Measurements from ENCODE around the gene RFX1.
"Not testable (repeated sequence)": the region's sequence is repeated elsewhere in the genome, so short reads cannot be mapped to it uniquely, and the experiment has no call there.

RFX1 gene

GRCh38 chr19:13975870-13976269 is 30.2 kb downstream of the RFX1 start:
- Histone ChIP-seq H3K9me3 (ENCODE audit: severe bottlenecking) (no peaks in the 10 kb centered on the region), H3K27ac (ENCODE audit: poor library complexity, severe bottlenecking) (no peak overlapping the region), H3K4me3 (ENCODE audit: severe bottlenecking) (no peak overlapping the region), H3K4me1 (ENCODE audit: insufficient read depth, poor library complexity, severe bottlenecking) (peaks cover 7% of the 10 kb centered on the region), H3K27me3 (ENCODE audit: insufficient read depth, poor library complexity, severe bottlenecking) (no peaks in the 10 kb centered on the region), H3K36me3 (ENCODE audit: low read depth) (peaks cover 12% of the 10 kb centered on the region; the same call in 1 of the 2 replicates)
- ATAC-seq (ENCODE audit: low read depth) = no peak
- no peak for DNase-seq (ENCODE audit: low spot score)
- no peak for TF ChIP-seq CTCF (IDR thresholded peaks at IDR 0.05; ENCODE audit: poor library complexity, severe bottlenecking)

GRCh38 chr19:13974073-13974472 is 32.0 kb downstream of the RFX1 start:
- Histone ChIP-seq H3K36me3 (ENCODE audit: low read depth) (peaks cover 15% of the 10 kb centered on the region; the same call in 1 of the 2 replicates), H3K9me3 (ENCODE audit: severe bottlenecking) (no peaks in the 10 kb centered on the region), H3K27me3 (ENCODE audit: insufficient read depth, poor library complexity, severe bottlenecking) (no peaks in the 10 kb centered on the region), H3K4me3 (ENCODE audit: severe bottlenecking) (no peak overlapping the region), H3K4me1 (ENCODE audit: insufficient read depth, poor library complexity, severe bottlenecking) (peaks cover 7% of the 10 kb centered on the region), H3K27ac (ENCODE audit: poor library complexity, severe bottlenecking) (peak overlapping the region; percentile 7)
- ATAC-seq (ENCODE audit: low read depth) (peak; percentile 98), DNase-seq (ENCODE audit: low spot score) (peak; percentile 84)
- TF ChIP-seq CTCF (IDR thresholded peaks at IDR 0.05; ENCODE audit: poor library complexity, severe bottlenecking) = no peak

GRCh38 chr19:13973479-13973878 is 32.6 kb downstream of the RFX1 start:
- H3K4me3 ChIP-seq (ENCODE audit: severe bottlenecking); H3K4me1 ChIP-seq (ENCODE audit: insufficient read depth, poor library complexity, severe bottlenecking); H3K27me3 ChIP-seq (ENCODE audit: insufficient read depth, poor library complexity, severe bottlenecking); ATAC-seq (ENCODE audit: low read depth); DNase-seq (ENCODE audit: low spot score); H3K9me3 ChIP-seq (ENCODE audit: severe bottlenecking): not testable (repeated sequence)
- peaks cover 16% of the 10 kb centered on the region; the same call in 1 of the 2 replicates for H3K36me3 ChIP-seq (ENCODE audit: low read depth)
- peak overlapping the region; percentile 7 for H3K27ac ChIP-seq (ENCODE audit: poor library complexity, severe bottlenecking)

GRCh38 chr19:13972368-13973155 is 33.6 kb downstream of the RFX1 start:
- Histone ChIP-seq H3K9me3 (ENCODE audit: severe bottlenecking) (no peaks in the 10 kb centered on the region), H3K4me1 (ENCODE audit: insufficient read depth, poor library complexity, severe bottlenecking) (peaks cover 7% of the 10 kb centered on the region), H3K4me3 (ENCODE audit: severe bottlenecking) (no peak overlapping the region), H3K36me3 (ENCODE audit: low read depth) (peaks cover 22% of the 10 kb centered on the region; the same call in 1 of the 2 replicates), H3K27ac (ENCODE audit: poor library complexity, severe bottlenecking) (no peak overlapping the region), H3K27me3 (ENCODE audit: insufficient read depth, poor library complexity, severe bottlenecking) (no peaks in the 10 kb centered on the region)
- ATAC-seq (ENCODE audit: low read depth) (no peak), DNase-seq (ENCODE audit: low spot score) (no peak)
- TF ChIP-seq CTCF (IDR thresholded peaks at IDR 0.05; ENCODE audit: poor library complexity, severe bottlenecking) = no peak

- H3K27ac ChIP-seq (ENCODE audit: poor library complexity, severe bottlenecking); DNase-seq (ENCODE audit: low spot score); H3K4me1 ChIP-seq (ENCODE audit: insufficient read depth, poor library complexity, severe bottlenecking); H3K27me3 ChIP-seq (ENCODE audit: insufficient read depth, poor library complexity, severe bottlenecking); H3K9me3 ChIP-seq (ENCODE audit: severe bottlenecking); ATAC-seq (ENCODE audit: low read depth); H3K4me3 ChIP-seq (ENCODE audit: severe bottlenecking): not testable (repeated sequence)
- peaks cover 26% of the 10 kb centered on the region; the same call in 1 of the 2 replicates for H3K36me3 ChIP-seq (ENCODE audit: low read depth)
Observed at GRCh38 chr19:13971868-13972267, 34.3 kb downstream of the RFX1 start.

- ATAC-seq (ENCODE audit: low read depth) = no peak
- Histone ChIP-seq H3K4me1 (ENCODE audit: insufficient read depth, poor library complexity, severe bottlenecking) (peaks cover 7% of the 10 kb centered on the region), H3K27ac (ENCODE audit: poor library complexity, severe bottlenecking) (no peak overlapping the region), H3K27me3 (ENCODE audit: insufficient read depth, poor library complexity, severe bottlenecking) (no peaks in the 10 kb centered on the region), H3K4me3 (ENCODE audit: severe bottlenecking) (no peak overlapping the region), H3K9me3 (ENCODE audit: severe bottlenecking) (no peaks in the 10 kb centered on the region), H3K36me3 (ENCODE audit: low read depth) (peaks cover 26% of the 10 kb centered on the region; the same call in 1 of the 2 replicates)
- no peak for DNase-seq (ENCODE audit: low spot score)
- no peak for TF ChIP-seq CTCF (IDR thresholded peaks at IDR 0.05; ENCODE audit: poor library complexity, severe bottlenecking)
Observed at GRCh38 chr19:13969897-13970296, 36.2 kb downstream of the RFX1 start.

All from RWPE2 (cell line).